NCI-H526 treated with DMSO at 0.1 percent for 48 hours (cell line): ENCODE results near the gene VPS35L.

Experiments
- DNase-seq: peaks from one replicate; lab custom pipeline; 2025; lab: John Stamatoyannopoulos, UW

VPS35L gene

DNA sequence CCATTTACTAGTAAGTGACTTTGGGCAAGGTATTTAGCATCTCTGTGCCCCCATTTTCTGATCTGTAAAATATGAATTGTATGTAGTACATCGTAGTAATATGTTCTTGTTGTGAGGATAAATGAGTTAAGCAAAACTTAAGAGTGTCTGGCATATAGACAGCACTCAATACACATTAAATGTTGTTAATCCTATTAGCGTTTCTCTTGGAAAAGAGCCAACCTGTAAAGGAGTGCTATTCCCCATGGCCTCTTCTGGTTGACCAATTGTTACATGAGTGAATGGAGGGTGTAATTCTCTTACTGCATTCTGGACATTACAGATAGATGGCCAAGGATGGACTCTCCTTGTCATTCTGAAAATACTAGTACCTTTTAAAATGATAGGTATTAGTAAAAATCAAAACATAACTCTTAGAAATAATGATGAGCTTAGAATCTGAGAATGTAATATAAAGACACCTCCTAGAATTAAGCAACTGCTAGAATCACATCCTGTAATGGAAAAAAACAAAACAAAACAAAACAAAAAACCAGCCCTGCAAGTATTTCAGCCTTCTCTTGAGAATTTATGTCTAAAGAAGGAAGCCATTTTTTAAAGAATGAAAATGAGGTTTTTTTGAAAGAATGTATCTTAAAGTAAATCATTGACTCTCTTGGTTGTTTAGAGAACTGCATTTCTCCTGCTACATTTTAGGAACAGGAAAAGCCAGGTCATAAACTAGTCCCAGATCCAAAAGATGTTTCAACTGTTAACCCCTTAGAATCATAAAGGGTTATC is 193.1 kb downstream of the VPS35L start:
- DNase-seq = no peak

DNA sequence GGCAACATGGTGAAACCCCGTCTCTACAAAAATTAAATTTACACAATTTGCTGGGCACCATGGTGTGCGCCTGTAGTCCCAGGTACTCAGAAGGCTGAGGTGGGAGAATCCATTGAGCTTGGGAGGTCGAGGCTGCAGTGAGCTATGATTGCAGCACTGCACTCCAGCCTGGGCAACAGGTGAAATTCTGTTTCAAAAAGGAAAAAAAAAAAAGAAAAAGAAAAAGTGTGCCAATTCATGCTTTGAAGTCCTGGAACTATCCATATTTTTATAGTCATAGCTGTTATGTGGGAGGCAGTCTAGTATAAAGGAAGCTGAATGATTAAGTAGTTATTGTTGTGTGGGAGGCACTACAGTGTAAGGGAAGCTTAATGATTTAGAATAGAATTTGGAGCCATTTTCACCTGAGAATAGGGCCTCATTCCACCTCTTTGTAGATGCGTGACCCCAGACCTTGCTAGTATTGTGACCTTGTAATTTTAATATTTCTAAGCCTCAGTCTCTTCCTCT is 194.1 kb downstream of the VPS35L start:
- DNase-seq = no peak
